ENCODE measurements around the gene OR5K2.

The OR5K2 gene

DNA sequence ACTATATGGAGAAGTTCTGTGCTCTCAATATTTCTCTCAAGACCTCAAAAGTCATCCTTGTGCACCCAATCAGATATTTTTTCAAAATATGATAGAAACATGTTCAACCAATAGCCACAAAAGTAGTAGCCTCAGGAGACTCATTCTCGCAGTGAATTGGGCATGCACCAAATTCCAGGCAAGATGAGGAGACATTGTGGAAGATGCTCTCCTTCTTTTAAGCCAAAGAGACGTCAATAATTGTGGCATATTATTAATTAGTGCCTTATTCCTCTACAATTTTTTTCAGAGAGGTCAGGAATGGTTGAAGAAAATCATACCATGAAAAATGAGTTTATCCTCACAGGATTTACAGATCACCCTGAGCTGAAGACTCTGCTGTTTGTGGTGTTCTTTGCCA, at the start of gene OR5K2:
Gene OR5K2 (plus strand): TSS at position 301 of the 400 bp plus-strand sequence. CDS start 0 bp downstream, at position 301.
- no peaks in the 10 kb centered on the region for H3K27me3 ChIP-seq (replicated peaks; ENCODE audit: control insufficient read depth, insufficient read depth, low read length)
- H3K36me3 ChIP-seq (ENCODE audit: control insufficient read depth, insufficient read depth, low read length) = no peaks in the 10 kb centered on the region
- no peak within 1 kb of the TSS for H3K4me3 ChIP-seq (replicated peaks; ENCODE audit: low read depth, low read length)
- DNase-seq (ENCODE audit: extremely low read depth, insufficient read length) = no peak
- TF ChIP-seq, protein P1, sequence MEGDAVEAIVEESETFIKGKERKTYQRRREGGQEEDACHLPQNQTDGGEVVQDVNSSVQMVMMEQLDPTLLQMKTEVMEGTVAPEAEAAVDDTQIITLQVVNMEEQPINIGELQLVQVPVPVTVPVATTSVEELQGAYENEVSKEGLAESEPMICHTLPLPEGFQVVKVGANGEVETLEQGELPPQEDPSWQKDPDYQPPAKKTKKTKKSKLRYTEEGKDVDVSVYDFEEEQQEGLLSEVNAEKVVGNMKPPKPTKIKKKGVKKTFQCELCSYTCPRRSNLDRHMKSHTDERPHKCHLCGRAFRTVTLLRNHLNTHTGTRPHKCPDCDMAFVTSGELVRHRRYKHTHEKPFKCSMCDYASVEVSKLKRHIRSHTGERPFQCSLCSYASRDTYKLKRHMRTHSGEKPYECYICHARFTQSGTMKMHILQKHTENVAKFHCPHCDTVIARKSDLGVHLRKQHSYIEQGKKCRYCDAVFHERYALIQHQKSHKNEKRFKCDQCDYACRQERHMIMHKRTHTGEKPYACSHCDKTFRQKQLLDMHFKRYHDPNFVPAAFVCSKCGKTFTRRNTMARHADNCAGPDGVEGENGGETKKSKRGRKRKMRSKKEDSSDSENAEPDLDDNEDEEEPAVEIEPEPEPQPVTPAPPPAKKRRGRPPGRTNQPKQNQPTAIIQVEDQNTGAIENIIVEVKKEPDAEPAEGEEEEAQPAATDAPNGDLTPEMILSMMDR (IDR thresholded peaks at IDR 0.05; ENCODE audit: insufficient read depth, low read length, poor library complexity, severe bottlenecking) = no peak

DNA sequence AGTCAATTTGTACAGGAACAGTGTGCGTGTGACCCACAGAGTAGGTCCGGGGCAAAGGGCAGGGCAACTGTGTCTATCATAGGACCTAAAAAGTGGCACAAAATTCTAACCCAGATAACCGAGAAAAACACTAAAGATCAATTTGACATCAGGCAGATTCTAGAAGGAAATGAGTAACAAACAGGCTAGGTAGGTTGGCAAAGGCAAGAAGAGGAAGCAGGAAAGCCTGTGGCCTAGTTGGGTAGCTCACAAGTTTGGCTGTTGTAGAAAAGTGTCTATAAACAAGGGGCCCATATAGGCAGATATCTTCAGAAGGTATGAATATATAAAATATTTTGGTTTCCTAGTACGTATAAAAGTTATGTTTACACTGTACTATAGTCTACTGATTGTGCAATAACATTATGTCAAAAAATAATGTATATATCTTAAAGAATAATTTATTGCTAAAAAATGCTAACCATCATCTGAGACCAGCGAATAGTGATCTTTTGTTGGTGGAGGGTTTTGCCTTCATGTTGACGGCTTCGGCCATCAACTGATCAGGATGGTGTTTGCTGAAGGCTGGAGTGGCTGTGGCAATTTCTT, 47.8 kb upstream of the OR5K2 start:
- Histone ChIP-seq H3K36me3 (ENCODE audit: control insufficient read depth, insufficient read depth, low read length) (no peaks in the 10 kb centered on the region), H3K27me3 (replicated peaks; ENCODE audit: control insufficient read depth, insufficient read depth, low read length) (no peaks in the 10 kb centered on the region), H3K4me3 (replicated peaks; ENCODE audit: low read depth, low read length) (no peak overlapping the region)
- DNase-seq (ENCODE audit: extremely low read depth, insufficient read length) = no peak
- TF ChIP-seq, protein P1 (IDR thresholded peaks at IDR 0.05; ENCODE audit: insufficient read depth, low read length, poor library complexity, severe bottlenecking) = no peak

DNA sequence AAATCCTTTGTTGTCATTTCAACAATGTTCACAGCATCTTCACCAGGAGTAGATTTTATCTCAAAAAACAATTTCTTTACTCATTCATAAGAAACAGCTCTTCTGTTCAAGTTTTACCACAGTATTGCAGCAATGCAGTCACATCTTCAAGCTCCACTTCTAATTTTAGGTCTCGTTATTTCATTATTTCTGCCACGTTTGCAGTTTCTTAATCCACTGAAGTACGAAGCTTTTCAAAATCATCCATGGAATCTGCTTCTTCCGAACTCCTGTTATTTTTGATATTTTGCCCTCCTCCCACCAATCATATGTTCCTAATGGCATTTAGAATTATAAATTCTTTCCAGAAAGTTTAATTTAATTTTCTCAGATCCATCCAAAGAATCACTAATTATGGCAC, 47.1 kb upstream of the OR5K2 start:
- Histone ChIP-seq H3K4me3 (replicated peaks; ENCODE audit: low read depth, low read length) (no peak overlapping the region), H3K27me3 (replicated peaks; ENCODE audit: control insufficient read depth, insufficient read depth, low read length) (no peaks in the 10 kb centered on the region), H3K36me3 (ENCODE audit: control insufficient read depth, insufficient read depth, low read length) (no peaks in the 10 kb centered on the region)
- no peak for DNase-seq (ENCODE audit: extremely low read depth, insufficient read length)
- TF ChIP-seq, protein P1 (IDR thresholded peaks at IDR 0.05; ENCODE audit: insufficient read depth, low read length, poor library complexity, severe bottlenecking) = no peak

DNA sequence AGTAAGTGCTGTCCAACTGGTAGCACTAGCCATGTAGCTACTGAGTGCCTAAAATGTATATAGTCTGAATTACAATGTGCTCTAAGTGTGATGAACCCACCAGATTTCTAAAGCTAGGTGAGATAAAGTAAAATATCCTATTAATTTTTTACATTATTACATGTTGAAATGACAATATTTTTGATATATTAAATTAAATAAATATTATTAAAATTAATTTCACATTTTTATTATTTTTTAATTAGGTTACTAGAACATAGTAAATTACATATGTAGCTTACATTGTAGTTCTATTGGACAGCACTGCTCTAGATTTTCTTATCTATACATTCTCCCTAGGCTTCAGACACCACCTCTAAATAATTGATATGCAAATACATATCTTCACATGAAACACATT, 43.7 kb upstream of the OR5K2 start:
- Histone ChIP-seq H3K27me3 (replicated peaks; ENCODE audit: control insufficient read depth, insufficient read depth, low read length) (no peaks in the 10 kb centered on the region), H3K36me3 (ENCODE audit: control insufficient read depth, insufficient read depth, low read length) (no peaks in the 10 kb centered on the region), H3K4me3 (replicated peaks; ENCODE audit: low read depth, low read length) (no peak overlapping the region)
- DNase-seq (ENCODE audit: extremely low read depth, insufficient read length) = no peak
- TF ChIP-seq, protein P1 (IDR thresholded peaks at IDR 0.05; ENCODE audit: insufficient read depth, low read length, poor library complexity, severe bottlenecking) = no peak

DNA sequence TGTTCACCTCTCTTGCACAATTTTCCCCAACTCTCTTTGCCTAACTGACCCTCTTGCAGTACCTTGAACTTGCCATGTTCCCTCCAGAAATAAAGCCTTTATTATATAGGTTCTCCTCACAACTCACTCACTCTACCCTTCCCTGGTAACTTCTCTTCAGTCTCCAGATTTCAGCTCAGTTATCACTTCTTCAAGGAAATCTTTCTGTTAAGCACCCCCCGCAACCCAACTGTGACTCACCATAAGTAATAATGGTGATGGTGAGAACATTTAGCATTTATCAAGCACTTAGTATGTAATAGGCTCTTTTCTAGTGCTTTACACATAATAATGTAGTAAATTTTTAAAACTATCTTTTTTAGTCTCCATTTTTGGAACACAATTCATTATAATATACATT, 42.6 kb upstream of the OR5K2 start:
- no peak overlapping the region for H3K4me3 ChIP-seq (replicated peaks; ENCODE audit: low read depth, low read length)
- no peak for DNase-seq (ENCODE audit: extremely low read depth, insufficient read length)
- H3K36me3 ChIP-seq (ENCODE audit: control insufficient read depth, insufficient read depth, low read length) = no peaks in the 10 kb centered on the region
- H3K27me3 ChIP-seq (replicated peaks; ENCODE audit: control insufficient read depth, insufficient read depth, low read length) = no peaks in the 10 kb centered on the region
- TF ChIP-seq, protein P1 (IDR thresholded peaks at IDR 0.05; ENCODE audit: insufficient read depth, low read length, poor library complexity, severe bottlenecking) = no peak

DNA sequence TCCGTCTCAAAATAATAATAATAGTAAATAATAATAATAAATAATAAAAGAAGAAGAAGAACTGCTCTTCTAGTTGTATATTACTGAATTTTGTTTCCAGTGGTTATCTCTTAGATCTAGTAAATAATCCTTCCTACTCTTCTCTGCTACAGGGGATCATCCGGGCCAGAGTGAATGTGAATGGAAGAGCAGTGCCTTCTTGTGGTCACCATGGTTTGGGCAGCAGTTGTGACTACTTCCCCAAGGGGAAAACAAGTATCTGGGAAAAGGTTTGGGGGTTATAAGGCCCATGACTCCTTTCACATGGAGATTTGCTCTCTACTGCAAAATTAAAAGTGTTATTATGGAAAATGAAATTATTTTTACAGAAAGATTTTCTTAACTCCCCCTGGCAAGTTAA, 39.9 kb upstream of the OR5K2 start:
- Histone ChIP-seq H3K36me3 (ENCODE audit: control insufficient read depth, insufficient read depth, low read length) (no peaks in the 10 kb centered on the region), H3K27me3 (replicated peaks; ENCODE audit: control insufficient read depth, insufficient read depth, low read length) (no peaks in the 10 kb centered on the region), H3K4me3 (replicated peaks; ENCODE audit: low read depth, low read length) (no peak overlapping the region)
- TF ChIP-seq, protein P1 (IDR thresholded peaks at IDR 0.05; ENCODE audit: insufficient read depth, low read length, poor library complexity, severe bottlenecking) = no peak
- DNase-seq (ENCODE audit: extremely low read depth, insufficient read length) = no peak

Data from GM06990 (cell line).